HCT116 (cell line): ENCODE data around the gene ZBTB7C. TPM values are rescaled to one million over a fixed set of nuclear protein-coding genes. Genes with fewer than 3 reads are reported as not detected.

Source experiments
- ATAC-seq: fragments of 200-7000 bp; cut with Tn5 transposase; 2 replicates; pipeline ENCODE4 v1.9.1; 2020; ENCODE audit warnings: mild to moderate bottlenecking, moderate library complexity
- BruUV-seq: library from RNA; stranded (reverse); fragments of 400-500 nt; replicated peaks from 2 replicates; lab custom pipeline; 2021; lab: Mats Ljungman, UMichigan
- CTCF ChIA-PET: fragments of 300-600 bp; sonication (Branson Sonifier 250); formaldehyde crosslinking; loops from one replicate; lab custom pipeline; 2021; ENCODE audit warnings: antibody characterized with exemption; lab: Charles Lee
- POLR2A ChIA-PET: fragments of 300-600, 350-600 bp; sonication (Branson Sonifier 250); formaldehyde crosslinking; loops from one replicate; lab custom pipeline; 2021; ENCODE audit warnings: antibody characterized with exemption; lab: Charles Lee
- RAD21 ChIA-PET, 2 experiments: fragments of 300-600 bp; sonication (Branson Sonifier 250); formaldehyde crosslinking; loops; one replicate each; lab custom pipeline; 2023; ENCODE audit warnings: low total read pairs in 2 of 2; ENCODE audit not compliant: uncharacterized antibody in 2 of 2, unreplicated experiment in 2 of 2, low non-redundant PET in 1 of 2; lab: Charles Lee
- DNase-seq: peaks from one replicate; pipeline ENCODE4 v3.0.0-alpha.2; 2010; ENCODE audit warnings: low read depth, low spot score
- H2AFZ ChIP-seq: fragments of 200-600 bp; shearing (Covaris generic), sonication (generic); 2 replicates; pipeline ENCODE4 v1.6.1; 2017; ENCODE audit warnings: low read depth, mixed run types, mixed read lengths, antibody characterized with exemption, low read length; ENCODE audit not compliant: poor library complexity, severe bottlenecking
- H3K27ac ChIP-seq: 2 replicates; pipeline ENCODE4 v1.5.1; 2012; ENCODE audit warnings: low read depth, low read length
- H3K27me3 ChIP-seq: fragments of 200-600 bp; sonication (generic); 2 replicates; pipeline ENCODE4 v1.6.1; 2016; ENCODE audit warnings: mixed run types, low read length, mixed read lengths; ENCODE audit not compliant: insufficient read depth
- H3K36me3 ChIP-seq, 2 experiments: fragments of 200-500 bp in 1 of 2; fragments of 200-600 bp in 1 of 2; sonication (Bioruptor generic) in 1 of 2; sonication (generic) in 1 of 2; 2 replicates each; pipeline versions ENCODE4 v1.5.1 to v1.6.1; 2014 to 2016; ENCODE audit warnings: low read length in 2 of 2, inconsistent platforms in 1 of 2, mixed read lengths in 1 of 2, mixed run types in 1 of 2; ENCODE audit not compliant: insufficient read depth in 2 of 2, control insufficient read depth in 1 of 2
- H3K4me1 ChIP-seq, 2 experiments: fragments of 200-600 bp in 1 of 2; sonication (generic) in 1 of 2; 2 replicates each; pipeline versions ENCODE4 v1.5.1 to v1.6.1; 2012 to 2017; ENCODE audit warnings: low read length in 2 of 2, inconsistent platforms in 1 of 2, mild to moderate bottlenecking in 1 of 2, mixed read lengths in 1 of 2, mixed run types in 1 of 2, moderate library complexity in 1 of 2; ENCODE audit not compliant: insufficient read depth in 2 of 2, control insufficient read depth in 1 of 2
- H3K4me2 ChIP-seq: fragments of 200-600 bp; sonication (generic); 2 replicates; pipeline ENCODE4 v1.6.1; 2017; ENCODE audit warnings: mixed run types, low read length, mixed read lengths
- H3K4me3 ChIP-seq, 2 experiments: fragments of 200-600 bp in 1 of 2; sonication (generic) in 1 of 2; replicated peaks in 1 of 2; 2 replicates each; pipeline ENCODE4 v1.5.1; 2011 to 2016; ENCODE audit warnings: low read length in 2 of 2, control low read depth in 1 of 2, low read depth in 1 of 2, mild to moderate bottlenecking in 1 of 2, mixed read lengths in 1 of 2, mixed run types in 1 of 2
- H3K79me2 ChIP-seq: fragments of 200-600 bp; sonication (generic); 2 replicates; pipeline ENCODE4 v1.6.1; 2017; ENCODE audit warnings: mild to moderate bottlenecking, mixed run types, low read length, moderate library complexity, mixed read lengths; ENCODE audit not compliant: insufficient read depth
- H3K9ac ChIP-seq: fragments of 200-600 bp; sonication (generic); 2 replicates; pipeline ENCODE4 v1.6.1; 2016; ENCODE audit warnings: low read length, mixed read lengths
- H3K9me2 ChIP-seq: fragments of 200-600 bp; sonication (generic), shearing (Covaris generic); 2 replicates; pipeline ENCODE4 v1.6.1; 2017; ENCODE audit warnings: mixed run types, mild to moderate bottlenecking, moderate library complexity; ENCODE audit not compliant: insufficient read depth
- H3K9me3 ChIP-seq, 2 experiments: fragments of 200-500 bp in 1 of 2; fragments of 200-600 bp in 1 of 2; sonication (Bioruptor generic) in 1 of 2; sonication (generic) in 1 of 2; 2 replicates each; pipeline ENCODE4 v1.6.1; 2014 to 2017; ENCODE audit warnings: low read length in 2 of 2, mixed read lengths in 2 of 2, inconsistent platforms in 1 of 2, low read depth in 1 of 2, mild to moderate bottlenecking in 1 of 2, mixed run types in 1 of 2, moderate library complexity in 1 of 2; ENCODE audit not compliant: control insufficient read depth in 1 of 2, insufficient read depth in 1 of 2
- H4K20me1 ChIP-seq: fragments of 200-600 bp; sonication (generic), shearing (Covaris generic); 2 replicates; pipeline ENCODE4 v1.6.1; 2017; ENCODE audit warnings: mixed run types, mild to moderate bottlenecking, moderate library complexity; ENCODE audit not compliant: insufficient read depth
- CTCF ChIP-seq, 3 experiments: fragments of 200-600 bp in 1 of 3; sonication (generic) in 1 of 3; IDR thresholded peaks in 2 of 3; conservative IDR thresholded peaks in 1 of 3; 2 replicates each; pipeline ENCODE4 v1.5.1; 2012 to 2017; ENCODE audit warnings: low read depth in 2 of 3, low read length in 2 of 3, antibody characterized with exemption in 1 of 3, borderline replicate concordance in 1 of 3, control low read depth in 1 of 3, mild to moderate bottlenecking in 1 of 3, mixed read lengths in 1 of 3, mixed run types in 1 of 3, moderate library complexity in 1 of 3; ENCODE audit not compliant: insufficient read depth in 1 of 3
- JUND ChIP-seq: IDR thresholded peaks from 2 replicates; pipeline ENCODE4 v1.6.1; 2012
- RAD21 ChIP-seq: IDR thresholded peaks from 2 replicates; pipeline ENCODE4 v1.6.1; 2012; ENCODE audit warnings: low read depth, mild to moderate bottlenecking
- intact Hi-C: fragments of 100-400 bp; cut with micrococcal nuclease; formaldehyde crosslinking; loops from 2 replicates; pipeline ENCODE4 v1.10.0; 2022
- total RNA-seq: library from RNA; stranded (reverse); gene quantifications from one replicate; pipeline ENCODE4 v1.2.1, GENCODE V29; 2021; ENCODE audit not compliant: unreplicated experiment

Gene ZBTB7C
- total RNA-seq, 1 experiment from 2014 or later: 0.37 TPM

DNA sequence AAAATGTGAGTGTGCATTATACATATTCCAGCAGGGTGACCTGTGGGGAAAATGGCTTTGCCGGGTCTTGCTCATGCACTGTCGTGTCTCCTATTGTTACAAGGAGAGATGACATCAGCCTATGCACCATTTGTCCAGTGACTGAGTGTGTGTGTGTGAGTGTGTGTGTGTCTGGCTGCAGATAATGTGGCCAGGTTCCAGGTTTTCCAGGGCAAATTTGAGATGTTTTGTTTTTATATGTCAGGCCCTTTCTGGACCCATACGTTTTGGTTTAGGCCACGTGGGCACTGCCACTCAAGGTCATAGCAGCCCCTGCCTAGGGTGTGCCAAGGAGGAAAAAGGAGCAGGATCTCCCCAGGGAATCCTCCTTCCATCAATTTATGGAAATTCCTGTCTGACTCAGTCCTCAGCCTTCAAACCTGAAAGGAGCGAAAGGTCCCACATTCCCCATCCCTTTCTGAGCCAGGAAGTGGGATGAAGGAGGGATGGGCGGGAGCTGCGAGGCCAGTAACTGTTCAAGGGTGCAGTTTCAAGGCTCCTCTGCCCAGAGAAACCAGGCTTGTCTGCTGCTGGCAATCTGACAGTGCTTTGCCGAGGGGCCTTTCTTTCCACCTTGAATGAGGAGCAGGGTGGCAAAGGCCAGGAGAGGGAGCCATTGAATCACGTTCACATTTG is 385.7 kb downstream of the ZBTB7C start:
- H3K79me2 ChIP-seq: no peaks in the 10 kb centered on the region
- CTCF ChIA-PET: interaction anchor here (1.1 to 2.0 kb wide), 3 partner anchors 16 to 423 kb away, joined by 4 to 7 read pairs (median 5); no protein-coding TSS in a partner anchor
- no peaks in the 10 kb centered on the region for H3K36me3 ChIP-seq
- POLR2A ChIA-PET: no interaction called here
- H3K4me2 ChIP-seq: peak overlapping the region; percentile 34
- RAD21 ChIA-PET: no interaction called here
- H3K9ac ChIP-seq: no peak overlapping the region
- no peaks in the 10 kb centered on the region for H4K20me1 ChIP-seq
- TF ChIP-seq JUND (no peak), CTCF (IDR thresholded peaks at IDR 0.05 in 2 of 3, conservative IDR thresholded peaks at IDR 0.05 in 1 of 3; ENCODE audit: borderline replicate concordance in 1 of 3, insufficient read depth in 1 of 3, low read depth in 2 of 3, low read length in 2 of 3) (peak; percentile 66 to 74 (median 68)), RAD21 (peak; percentile 83)
- H3K4me3 ChIP-seq: no peak overlapping the region
- peak; percentile 75 for ATAC-seq
- H3K27ac ChIP-seq: no peak overlapping the region
- no peaks in the 10 kb centered on the region for H3K9me3 ChIP-seq
- H2AFZ ChIP-seq: peak overlapping the region; percentile 27
- H3K27me3 ChIP-seq: no peaks in the 10 kb centered on the region; the same call in 1 of the 2 replicates
- peak; percentile 52 for DNase-seq
- no TSS peak for BruUV-seq
- peaks cover 7 to 10% of the 10 kb centered on the region in 2 experiments; a peak in 3 of 4 replicates for H3K4me1 ChIP-seq
- intact Hi-C loops: loop anchor here (1.0 to 10.0 kb wide), 4 partner anchors 423 to 809 kb away; no protein-coding TSS in a partner anchor
- H3K9me2 ChIP-seq: no peaks in the 10 kb centered on the region
